K562 (cell line): ENCODE results near the gene DOK1. TPM values are rescaled to one million over a fixed set of nuclear protein-coding genes. Genes with fewer than 3 reads are reported as not detected.

ENCODE experiments used
- CTCF ChIP-seq, 3 experiments: IDR thresholded peaks in 2 of 3; conservative IDR thresholded peaks in 1 of 3; 2 replicates each; pipeline ENCODE4 v1.5.1; 2011 to 2012; ENCODE audit warnings: low read length in 3 of 3, mild to moderate bottlenecking in 3 of 3, control low read depth in 2 of 3, improper control_type of control experiment in 1 of 3, inconsistent platforms in 1 of 3, low read depth in 1 of 3, mixed read lengths in 1 of 3, moderate library complexity in 1 of 3; ENCODE audit not compliant: insufficient read depth in 2 of 3
- E2F8 ChIP-seq: fragments of 450-650 bp; IDR thresholded peaks from 2 replicates; pipeline ENCODE4 v1.7.1; 2018; ENCODE audit warnings: mild to moderate bottlenecking, low read depth; ENCODE audit not compliant: partially characterized antibody
- SMAD4 ChIP-seq: fragments of 250-450 bp; sonication (Bioruptor Pico); conservative IDR thresholded peaks from 2 replicates; pipeline ENCODE4 v1.8.0; 2021; ENCODE audit warnings: inconsistent platforms, mild to moderate bottlenecking, moderate library complexity
- ZNF316 ChIP-seq: fragments of 450-650 bp; IDR thresholded peaks from 2 replicates; pipeline ENCODE4 v1.6.1; 2016
- ZNF354B ChIP-seq: fragments of 250-450 bp; sonication (Bioruptor Pico); IDR thresholded peaks from 2 replicates; pipeline ENCODE4 v1.4.0; 2020
- polyA plus RNA-seq, 8 experiments: library from polyadenylated mRNA; depleted of rRNA in 4 of 8; stranded (reverse) in 5 of 8; unstranded in 3 of 8; fragments of >200 nt; fragmentation: Nextera tagmentation in 2 of 8; fragmentation: Illumina TruSeq in 1 of 8; extraction: Ambion mirVana in 2 of 8; extraction: Trizol in 1 of 8; gene quantifications; 2 replicates each; pipeline versions ENCODE4 v1.2.1 to v1.2.3, GENCODE V29; 2011 to 2014; ENCODE audit warnings: inconsistent platforms in 1 of 8, missing spikeins in 1 of 8
- total RNA-seq, 7 experiments: library from RNA; depleted of rRNA in 6 of 7; stranded (reverse); fragments of >200 nt in 6 of 7; fragmentation: Illumina TruSeq in 2 of 7; extraction: Trizol in 2 of 7; gene quantifications; 2 replicates each; pipeline versions ENCODE4 v1.2.1 to v1.2.3, GENCODE V29; 2011 to 2021; ENCODE audit warnings: low replicate concordance in 1 of 7

The DOK1 gene
- total and polyA plus RNA-seq, 9 of the 15 experiments (the other 6 are each of a cell fraction or from before 2014, with no cell fraction given): 0.59 to 36.4 (median 16.1) TPM

GRCh38 chr2:74585406-74586185 is 31.1 kb downstream of the DOK1 start (continued):
- no peak for TF ChIP-seq E2F8
- TF ChIP-seq ZNF316: no peak
- TF ChIP-seq ZNF354B: no peak
- 0 out of 2 replicates have a peak, but pooled peaks have one; percentile 27 for TF ChIP-seq SMAD4 (CRISPR knock-in tag)
- peak in 1 of 3 experiments; percentile 57; a peak in 2 of 6 replicates for TF ChIP-seq CTCF (IDR thresholded peaks at IDR 0.05 in 2 of 3, conservative IDR thresholded peaks at IDR 0.05 in 1 of 3; ENCODE audit: insufficient read depth in 2 of 3, low read depth in 1 of 3, low read length in 3 of 3)
